WTC11 (cell line): ENCODE data around the gene TNFRSF19.

Experiments
- RELA ChIP-seq: sonication (generic); formaldehyde crosslinking; IDR thresholded peaks from 2 replicates; pipeline ENCODE4 v1.8.1; 2022; ENCODE audit warnings: missing genetic modification reagents, mild to moderate bottlenecking, borderline replicate concordance
- TF ChIP-seq, protein P1 (sequence below): sonication (generic); formaldehyde crosslinking; IDR thresholded peaks from 2 replicates; pipeline ENCODE4 v1.8.0; 2022; ENCODE audit warnings: mild to moderate bottlenecking, missing genetic modification reagents
- TF ChIP-seq, protein P2 (sequence below): fragments of 200-600 bp; IDR thresholded peaks from 2 replicates; pipeline ENCODE4 v1.8.0; 2022; ENCODE audit warnings: antibody characterized with exemption

DNA sequence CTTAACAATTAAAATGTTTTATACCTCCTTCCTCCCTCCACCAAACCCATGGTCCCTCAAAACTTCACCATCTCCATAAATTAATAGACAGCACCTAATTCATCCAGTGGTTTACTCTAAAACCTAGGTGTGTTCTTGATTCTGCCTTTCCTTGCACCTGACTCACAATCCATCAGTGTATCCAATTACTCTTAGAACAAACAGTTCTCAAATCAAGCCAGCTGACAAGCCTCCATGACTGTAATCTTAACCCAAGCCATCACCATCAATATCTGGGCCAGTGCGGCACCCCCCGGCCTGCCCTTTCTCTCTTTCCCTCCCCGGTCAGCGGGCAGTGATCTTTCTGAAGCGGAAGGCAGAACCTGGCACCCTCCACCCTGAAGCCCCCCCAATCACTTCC, 75.6 kb downstream of the TNFRSF19 start:
- TF ChIP-seq, protein P1, sequence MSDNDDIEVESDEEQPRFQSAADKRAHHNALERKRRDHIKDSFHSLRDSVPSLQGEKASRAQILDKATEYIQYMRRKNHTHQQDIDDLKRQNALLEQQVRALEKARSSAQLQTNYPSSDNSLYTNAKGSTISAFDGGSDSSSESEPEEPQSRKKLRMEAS (CRISPR knock-in tag): no peak
- no peak for TF ChIP-seq RELA
- TF ChIP-seq, protein P2, sequence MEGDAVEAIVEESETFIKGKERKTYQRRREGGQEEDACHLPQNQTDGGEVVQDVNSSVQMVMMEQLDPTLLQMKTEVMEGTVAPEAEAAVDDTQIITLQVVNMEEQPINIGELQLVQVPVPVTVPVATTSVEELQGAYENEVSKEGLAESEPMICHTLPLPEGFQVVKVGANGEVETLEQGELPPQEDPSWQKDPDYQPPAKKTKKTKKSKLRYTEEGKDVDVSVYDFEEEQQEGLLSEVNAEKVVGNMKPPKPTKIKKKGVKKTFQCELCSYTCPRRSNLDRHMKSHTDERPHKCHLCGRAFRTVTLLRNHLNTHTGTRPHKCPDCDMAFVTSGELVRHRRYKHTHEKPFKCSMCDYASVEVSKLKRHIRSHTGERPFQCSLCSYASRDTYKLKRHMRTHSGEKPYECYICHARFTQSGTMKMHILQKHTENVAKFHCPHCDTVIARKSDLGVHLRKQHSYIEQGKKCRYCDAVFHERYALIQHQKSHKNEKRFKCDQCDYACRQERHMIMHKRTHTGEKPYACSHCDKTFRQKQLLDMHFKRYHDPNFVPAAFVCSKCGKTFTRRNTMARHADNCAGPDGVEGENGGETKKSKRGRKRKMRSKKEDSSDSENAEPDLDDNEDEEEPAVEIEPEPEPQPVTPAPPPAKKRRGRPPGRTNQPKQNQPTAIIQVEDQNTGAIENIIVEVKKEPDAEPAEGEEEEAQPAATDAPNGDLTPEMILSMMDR: no peak
